PC-9 (cell line): ENCODE results near the gene KATNB1. TPM values are rescaled to one million over a fixed set of nuclear protein-coding genes. Genes with fewer than 3 reads are reported as not detected.

ENCODE experiments used
- BruUV-seq: library from RNA; stranded (reverse); fragments of 400-500 nt; replicated peaks from 2 replicates; lab custom pipeline; 2021; lab: Mats Ljungman, UMichigan
- CTCF ChIA-PET: fragments of 300-600 bp; sonication (Branson Sonifier 250); formaldehyde crosslinking; loops from one replicate; lab custom pipeline; 2022; ENCODE audit warnings: antibody characterized with exemption; lab: Charles Lee
- POLR2A ChIA-PET: fragments of 300-600 bp; sonication (Branson Sonifier 250); formaldehyde crosslinking; loops from one replicate; lab custom pipeline; 2022; ENCODE audit warnings: antibody characterized with exemption; ENCODE audit not compliant: unreplicated experiment; lab: Charles Lee
- DNase-seq, 2 experiments: peaks; one replicate each; pipeline versions ENCODE4 v3.0.0 to v3.0.0-alpha.2; 2015 to 2022; ENCODE audit warnings: mixed read lengths in 1 of 2
- H2AFZ ChIP-seq: fragments of 200-600 bp; sonication (generic); 2 replicates; pipeline ENCODE4 v1.8.1; 2017; ENCODE audit warnings: antibody characterized with exemption
- H3F3A ChIP-seq: fragments of 200-600 bp; sonication (generic); 2 replicates; pipeline ENCODE4 v1.8.1; 2017; ENCODE audit warnings: antibody characterized with exemption, mild to moderate bottlenecking, low read depth; ENCODE audit not compliant: insufficient read depth
- H3K27ac ChIP-seq: fragments of 200-600 bp; sonication (generic); 2 replicates; pipeline ENCODE4 v1.6.1; 2016; ENCODE audit warnings: mixed run types
- H3K27me3 ChIP-seq: fragments of 200-600 bp; sonication (generic); 2 replicates; pipeline ENCODE4 v1.6.1; 2016; ENCODE audit warnings: low read depth, mixed run types; ENCODE audit not compliant: insufficient read depth
- H3K36me3 ChIP-seq: fragments of 200-600 bp; sonication (generic); 2 replicates; pipeline ENCODE4 v1.6.1; 2016; ENCODE audit warnings: low read depth, mixed run types
- H3K4me1 ChIP-seq: fragments of 200-600 bp; sonication (generic); replicated peaks from 2 replicates; pipeline ENCODE4 v1.6.1; 2016; ENCODE audit warnings: mixed run types; ENCODE audit not compliant: insufficient read depth
- H3K4me2 ChIP-seq: fragments of 200-600 bp; sonication (generic); 2 replicates; pipeline ENCODE4 v1.6.1; 2017; ENCODE audit warnings: mixed run types
- H3K4me3 ChIP-seq: fragments of 200-600 bp; sonication (generic); 2 replicates; pipeline ENCODE4 v1.6.1; 2016; ENCODE audit warnings: mixed run types
- H3K79me2 ChIP-seq: fragments of 200-600 bp; sonication (generic); 2 replicates; pipeline ENCODE4 v1.6.1; 2017; ENCODE audit warnings: low read depth, mixed run types
- H3K9me2 ChIP-seq: fragments of 200-600 bp; sonication (generic); 2 replicates; pipeline ENCODE4 v1.8.1; 2017; ENCODE audit warnings: mild to moderate bottlenecking; ENCODE audit not compliant: insufficient read depth
- H3K9me3 ChIP-seq: fragments of 200-600 bp; sonication (generic); 2 replicates; pipeline ENCODE4 v1.8.1; 2016; ENCODE audit warnings: low read depth; ENCODE audit not compliant: insufficient read depth
- H4K20me1 ChIP-seq: fragments of 200-600 bp; sonication (generic); 2 replicates; pipeline ENCODE4 v1.8.1; 2017; ENCODE audit not compliant: insufficient read depth
- CTCF ChIP-seq: fragments of 200-600 bp; sonication (generic); conservative IDR thresholded peaks from 2 replicates; pipeline ENCODE4 v1.6.1; 2017; ENCODE audit warnings: mixed run types, antibody characterized with exemption, mild to moderate bottlenecking, moderate library complexity
- EZH2 ChIP-seq: fragments of 200-600 bp; sonication (generic); IDR thresholded peaks from 2 replicates; pipeline ENCODE4 v1.8.0; 2017; ENCODE audit warnings: antibody characterized with exemption, low read depth
- intact Hi-C: fragments of 100-400 bp; cut with micrococcal nuclease; formaldehyde crosslinking; loops from one replicate; pipeline ENCODE4 v1.10.0; 2022; ENCODE audit not compliant: unreplicated experiment
- total RNA-seq: library from RNA; stranded (reverse); gene quantifications from 2 replicates; pipeline ENCODE4 v1.2.3, GENCODE V29; 2021

The KATNB1 gene
- total RNA-seq, 1 experiment from 2014 or later = 27.7 TPM

GRCh38 chr16:57787519-57787905, 51.9 kb downstream of the KATNB1 start:
- H2AFZ ChIP-seq = no peak overlapping the region
- peaks cover 18% of the 10 kb centered on the region for H3K36me3 ChIP-seq
- no peaks in the 10 kb centered on the region; the same call in 1 of the 2 replicates for H3K79me2 ChIP-seq
- no peaks in the 10 kb centered on the region for H4K20me1 ChIP-seq
- H3K4me3 ChIP-seq = no peak overlapping the region
- no peak overlapping the region for H3K27ac ChIP-seq
- ChIA-PET POLR2A (no interaction called here), CTCF (no interaction called here)
- H3K27me3 ChIP-seq = no peaks in the 10 kb centered on the region
- H3F3A ChIP-seq = peaks cover 11% of the 10 kb centered on the region; the same call in 1 of the 2 replicates
- no peak for DNase-seq
- intact Hi-C loops = no loop called here
- TF ChIP-seq CTCF = no peak
- TF ChIP-seq EZH2 = no peak
- H3K4me2 ChIP-seq = no peak overlapping the region
- H3K9me3 ChIP-seq = no peaks in the 10 kb centered on the region
- peaks cover 7% of the 10 kb centered on the region for H3K4me1 ChIP-seq
- no peaks in the 10 kb centered on the region for H3K9me2 ChIP-seq
- no TSS peak for BruUV-seq

- CTCF ChIA-PET = interaction anchor here (0.8 kb wide), 1 partner anchor 31 kb away, joined by 3 read pairs; no protein-coding TSS in a partner anchor
- Histone ChIP-seq H4K20me1 (no peaks in the 10 kb centered on the region), H3F3A (peaks cover 6% of the 10 kb centered on the region; the same call in 1 of the 2 replicates), H3K4me3 (no peak overlapping the region), H3K4me1 (no peaks in the 10 kb centered on the region), H3K36me3 (peaks cover 15% of the 10 kb centered on the region), H3K9me3 (no peaks in the 10 kb centered on the region), H3K27ac (no peak overlapping the region), H3K9me2 (no peaks in the 10 kb centered on the region), H3K4me2 (no peak overlapping the region), H2AFZ (no peak overlapping the region), H3K79me2 (no peaks in the 10 kb centered on the region; the same call in 1 of the 2 replicates), H3K27me3 (no peaks in the 10 kb centered on the region)
- BruUV-seq = no TSS peak
- intact Hi-C loops = no loop called here
- DNase-seq = no peak
- POLR2A ChIA-PET = interaction anchor here (0.5 kb wide), 1 partner anchor 19 kb away, joined by 8 read pairs; no protein-coding TSS in a partner anchor
- TF ChIP-seq CTCF (no peak), EZH2 (no peak)
Observed at GRCh38 chr16:57788252-57788841, 52.8 kb downstream of the KATNB1 start.

DNA sequence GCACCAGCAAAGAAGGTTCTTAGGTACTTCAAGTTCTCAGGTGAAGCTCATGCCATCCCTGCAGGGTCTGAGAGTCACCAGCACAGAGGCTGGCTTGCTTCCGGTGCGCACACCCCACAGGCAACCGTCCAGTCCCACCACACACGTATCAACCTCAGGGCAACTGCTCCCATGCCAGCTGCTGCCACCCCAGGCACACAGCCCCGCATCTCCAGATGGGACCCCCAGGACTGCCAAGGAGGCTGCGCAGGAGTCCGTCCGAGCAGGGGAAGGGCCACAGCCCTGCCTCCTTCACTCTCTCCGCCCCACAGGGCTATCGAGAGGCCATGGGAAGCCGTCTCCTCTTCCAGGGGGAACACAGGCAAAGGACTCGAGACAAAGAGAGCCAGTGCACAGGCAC, 53.4 kb downstream of the KATNB1 start:
- CTCF ChIA-PET = interaction anchor here (0.8 kb wide), 1 partner anchor 31 kb away, joined by 3 read pairs; no protein-coding TSS in a partner anchor
- H3K36me3 ChIP-seq = peaks cover 15% of the 10 kb centered on the region
- no peaks in the 10 kb centered on the region for H3K4me1 ChIP-seq

More for the DNA sequence above, 53.4 kb downstream of the KATNB1 start:
- DNase-seq = no peak
- TF ChIP-seq EZH2 (no peak), CTCF (no peak)
- Histone ChIP-seq H3K9me2 (no peaks in the 10 kb centered on the region), H3K4me2 (no peak overlapping the region), H2AFZ (no peak overlapping the region), H3K27me3 (no peaks in the 10 kb centered on the region), H3K4me3 (no peak overlapping the region), H3K9me3 (no peaks in the 10 kb centered on the region), H4K20me1 (no peaks in the 10 kb centered on the region), H3K27ac (no peak overlapping the region), H3K79me2 (no peaks in the 10 kb centered on the region; the same call in 1 of the 2 replicates), H3F3A (peaks cover 6% of the 10 kb centered on the region; the same call in 1 of the 2 replicates)
- intact Hi-C loops = no loop called here
- POLR2A ChIA-PET = no interaction called here
- no TSS peak for BruUV-seq
